GM21576 (cell line): ENCODE measurements around the gene MCFD2.
"Not testable (repeated sequence)": the region's sequence is repeated elsewhere in the genome, so short reads cannot be mapped to it uniquely, and the experiment has no call there.

ENCODE experiments used
- ATAC-seq: cut with Tn5 transposase; IDR thresholded peaks from one replicate; pipeline ENCODE4 v1.9.1; 2021; ENCODE audit warnings: mild to moderate bottlenecking, moderate library complexity; ENCODE audit not compliant: unreplicated experiment

Gene MCFD2

DNA sequence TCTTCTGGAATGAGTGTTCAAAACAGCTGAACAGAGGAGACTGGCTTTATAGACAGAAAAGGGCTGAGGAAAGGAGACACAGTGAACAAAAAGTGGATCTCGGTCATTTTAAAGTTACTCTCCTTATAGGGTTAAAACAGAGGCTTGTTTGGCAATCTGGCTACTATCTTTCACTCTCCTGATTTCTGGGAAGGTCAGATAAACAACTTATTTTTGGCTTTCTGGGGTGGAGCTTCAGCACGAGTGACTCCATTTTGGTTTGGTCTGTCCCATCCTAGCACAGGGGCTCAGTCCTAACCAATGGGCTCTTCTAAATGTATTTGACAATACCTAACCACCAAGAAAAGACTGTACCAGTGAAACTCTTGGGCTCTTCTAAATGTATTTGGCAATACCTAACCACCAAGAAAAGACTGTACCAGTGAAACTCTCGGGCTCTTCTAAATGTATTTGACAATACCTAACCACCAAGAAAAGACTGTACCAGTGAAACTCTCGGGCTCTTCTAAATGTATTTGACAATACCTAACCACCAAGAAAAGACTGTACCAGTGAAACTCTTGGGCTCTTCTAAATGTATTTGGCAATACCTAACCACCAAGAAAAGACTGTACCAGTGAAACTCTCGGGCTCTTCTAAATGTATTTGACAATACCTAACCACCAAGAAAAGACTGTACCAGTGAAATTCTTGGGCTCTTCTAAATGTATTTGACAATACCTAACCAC lies 39.5 kb downstream of the MCFD2 start:
- not testable (repeated sequence) for ATAC-seq

DNA sequence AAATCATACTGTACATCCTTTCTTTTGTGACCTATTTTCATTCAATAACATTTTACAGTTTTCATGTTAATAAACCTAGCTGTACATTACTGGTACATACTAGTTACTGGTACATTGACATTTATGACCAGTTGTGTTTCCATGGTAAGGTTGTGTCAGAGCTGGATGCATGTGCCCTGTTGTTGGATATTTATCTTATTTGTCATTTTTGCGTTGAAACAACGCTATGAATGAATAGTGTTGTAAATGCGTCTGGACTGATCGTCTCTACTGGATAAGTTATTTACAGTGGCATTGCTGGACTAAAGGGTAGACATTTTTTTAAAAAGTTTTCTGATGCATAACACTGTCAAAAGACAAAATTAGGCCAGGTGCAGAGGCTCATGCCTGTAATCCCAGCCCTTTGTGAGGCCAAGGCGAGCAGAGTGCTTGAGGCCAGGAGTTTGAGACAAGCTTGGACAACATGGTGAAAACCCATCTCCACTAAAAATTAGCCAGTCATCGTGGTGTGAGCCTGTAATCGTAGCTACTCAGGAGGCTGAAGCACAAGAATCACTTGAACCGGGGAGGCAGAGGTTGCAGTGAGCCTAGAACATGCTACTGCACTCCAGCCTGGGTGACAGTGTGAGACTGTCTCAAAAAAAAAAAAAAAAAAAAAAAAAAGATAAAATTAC lies 40.2 kb downstream of the MCFD2 start:
- ATAC-seq: no peak

DNA sequence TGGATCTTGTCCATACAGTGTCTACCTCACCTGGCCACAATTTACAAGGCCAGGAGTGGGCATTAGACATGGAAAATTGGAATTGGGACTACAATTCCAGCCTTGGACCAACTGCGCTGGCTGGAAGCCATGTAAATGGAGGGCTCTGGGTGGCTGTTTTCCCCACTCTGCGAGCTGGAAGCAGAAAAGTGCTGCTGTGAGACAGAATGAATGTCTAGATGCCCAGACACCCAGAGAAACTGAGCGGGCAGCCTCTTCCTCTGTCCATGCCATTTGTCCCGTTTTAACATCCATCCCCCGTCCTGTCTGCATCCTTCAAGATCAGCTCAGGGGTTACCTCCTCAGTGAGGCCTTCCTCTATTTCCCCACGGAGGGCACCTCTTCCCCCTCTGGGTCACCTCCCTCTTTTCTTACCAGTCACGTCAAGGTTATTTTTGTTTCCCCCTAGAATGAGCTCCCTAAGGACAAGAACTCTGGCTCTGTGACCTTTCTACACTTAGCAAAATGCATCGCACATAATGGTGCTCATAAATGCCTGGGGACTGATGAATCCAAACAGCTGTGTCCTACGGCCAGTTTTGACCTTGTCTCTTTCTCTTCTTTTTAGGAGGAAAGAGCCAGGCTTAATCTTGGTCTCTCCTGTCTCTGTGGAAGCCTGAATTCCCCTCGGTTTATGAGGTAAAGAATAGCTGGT lies 41.2 kb downstream of the MCFD2 start:
- no peak for ATAC-seq

DNA sequence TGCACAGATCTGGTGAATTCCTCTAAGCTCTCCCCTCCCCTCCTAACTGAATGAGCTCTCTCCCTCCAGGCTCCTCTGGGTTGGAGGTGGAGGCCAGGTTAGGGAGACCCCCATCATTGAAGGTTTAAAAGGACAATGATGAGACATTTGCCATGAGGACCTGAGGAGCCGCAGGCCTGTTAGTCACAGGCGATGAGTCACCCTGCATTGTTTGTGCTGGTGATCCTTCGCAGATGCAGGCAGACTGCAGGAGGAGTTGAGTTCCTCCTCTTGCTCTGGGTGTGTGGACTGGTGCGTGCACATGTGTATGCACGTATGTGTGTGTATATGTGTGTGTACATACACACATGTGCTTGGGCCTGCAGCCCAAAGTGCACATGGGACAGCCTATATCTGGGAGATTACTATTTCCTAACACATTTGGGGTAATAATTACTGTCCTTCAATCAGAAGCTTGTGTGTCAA lies 42.0 kb downstream of the MCFD2 start:
- ATAC-seq: no peak

DNA sequence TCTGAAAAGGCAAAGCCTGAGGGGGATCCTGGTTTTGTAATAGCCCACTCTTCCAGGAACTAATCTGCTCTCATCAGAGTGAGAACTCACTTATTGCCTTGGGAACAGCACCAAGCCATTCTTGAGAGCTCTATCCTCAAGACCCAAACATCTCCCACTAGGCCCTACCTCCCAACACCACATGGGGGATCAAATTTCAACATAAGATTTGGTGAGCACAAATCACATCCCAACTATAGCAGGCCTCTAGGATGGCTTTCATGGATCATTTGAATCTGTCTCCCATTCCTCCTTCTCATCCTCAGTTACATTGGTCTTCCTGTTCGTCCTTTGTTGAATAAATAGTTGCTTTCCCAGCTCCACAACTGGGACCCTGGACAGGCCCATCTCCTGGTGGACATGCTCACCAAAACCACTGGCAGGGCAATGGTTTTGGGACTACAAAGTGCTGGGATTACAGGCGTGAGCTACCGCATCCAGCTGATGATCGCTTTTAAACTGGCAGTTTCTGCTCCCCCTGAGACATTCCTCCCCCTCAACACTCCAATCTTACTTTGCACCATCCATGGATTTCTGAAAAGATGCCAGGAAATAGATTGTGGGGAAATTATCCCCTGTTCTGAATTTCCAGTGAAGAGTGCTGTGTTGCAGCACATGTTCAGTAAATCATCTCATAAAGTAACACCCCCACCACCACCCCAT lies 42.6 kb downstream of the MCFD2 start:
- ATAC-seq: no peak

DNA sequence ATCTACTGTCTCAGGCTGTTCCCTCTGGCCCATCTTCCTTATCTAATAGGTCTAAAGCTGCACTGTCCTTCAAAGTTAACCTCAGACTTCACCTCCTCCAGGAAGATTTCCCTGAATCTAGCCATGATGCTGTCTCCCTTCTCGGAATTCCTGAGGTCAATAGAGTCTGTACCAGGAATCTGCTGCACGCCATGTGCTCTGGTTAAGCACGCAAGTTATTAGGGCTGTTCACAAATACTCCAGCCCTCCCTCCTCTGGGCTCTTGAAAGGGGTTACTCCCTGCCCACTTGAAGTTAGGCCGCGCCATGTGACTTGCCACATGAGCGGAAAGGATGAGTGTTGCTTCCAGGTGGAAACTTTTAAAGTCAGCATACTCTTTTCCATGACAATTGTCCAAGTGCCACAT lies 43.6 kb downstream of the MCFD2 start:
- ATAC-seq: no peak

DNA sequence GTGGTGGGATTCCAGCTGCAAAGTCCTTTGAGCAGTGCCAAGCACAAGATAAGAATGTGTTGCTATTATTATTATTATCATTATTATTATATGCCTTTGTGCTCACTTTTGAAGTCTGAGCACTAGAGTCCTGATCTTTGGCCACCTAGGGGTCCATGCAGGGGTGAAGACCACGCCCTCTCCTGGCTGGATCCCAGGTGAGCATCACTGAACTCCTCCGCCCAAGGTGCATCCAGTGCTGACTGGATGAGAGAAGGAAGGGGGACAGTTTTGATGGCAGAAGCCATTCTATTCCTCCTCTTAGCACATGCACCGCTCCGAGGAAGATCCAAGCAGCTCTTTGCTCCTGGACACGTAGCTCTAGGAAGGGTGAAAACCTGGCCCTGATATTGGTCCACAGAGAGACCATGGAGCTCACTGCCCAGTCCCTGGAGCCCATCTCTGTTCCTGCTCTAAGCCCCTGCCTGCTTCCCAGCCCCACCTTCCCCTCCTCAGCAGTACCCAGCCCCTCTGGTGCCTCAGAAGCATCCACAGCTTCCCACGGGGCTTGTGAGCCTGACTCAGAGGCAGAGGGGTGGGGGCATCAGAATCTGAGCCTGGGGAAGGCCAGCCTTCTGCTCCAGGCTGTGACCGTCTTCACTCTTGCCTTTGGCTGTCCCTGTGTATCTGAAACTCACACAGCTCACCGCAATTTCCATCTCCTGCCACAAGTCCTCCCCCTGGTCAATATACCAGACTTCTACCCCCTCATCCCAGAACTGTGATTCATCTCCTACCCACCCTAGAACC lies 45.4 kb downstream of the MCFD2 start:
- no peak for ATAC-seq

DNA sequence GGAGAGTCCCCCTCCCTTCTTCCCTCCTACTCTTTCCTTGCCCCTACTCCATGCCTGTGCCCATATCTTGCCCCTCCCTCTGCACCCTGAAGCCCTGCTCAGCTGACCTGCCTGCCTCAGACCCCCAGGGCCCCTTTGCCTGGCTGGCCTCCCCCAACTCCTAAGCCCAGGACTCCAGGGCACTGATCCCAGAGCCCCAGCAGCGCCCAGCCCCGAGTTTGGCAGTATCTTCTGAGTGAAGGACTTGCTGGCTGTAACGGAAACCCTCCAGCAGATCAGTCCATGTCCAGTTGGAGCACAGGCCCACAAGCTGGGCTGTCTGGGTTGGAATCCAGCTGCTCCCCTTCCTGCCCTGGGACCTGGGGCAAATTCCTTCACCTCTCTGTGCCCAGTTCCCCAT lies 46.0 kb downstream of the MCFD2 start:
- no peak for ATAC-seq

DNA sequence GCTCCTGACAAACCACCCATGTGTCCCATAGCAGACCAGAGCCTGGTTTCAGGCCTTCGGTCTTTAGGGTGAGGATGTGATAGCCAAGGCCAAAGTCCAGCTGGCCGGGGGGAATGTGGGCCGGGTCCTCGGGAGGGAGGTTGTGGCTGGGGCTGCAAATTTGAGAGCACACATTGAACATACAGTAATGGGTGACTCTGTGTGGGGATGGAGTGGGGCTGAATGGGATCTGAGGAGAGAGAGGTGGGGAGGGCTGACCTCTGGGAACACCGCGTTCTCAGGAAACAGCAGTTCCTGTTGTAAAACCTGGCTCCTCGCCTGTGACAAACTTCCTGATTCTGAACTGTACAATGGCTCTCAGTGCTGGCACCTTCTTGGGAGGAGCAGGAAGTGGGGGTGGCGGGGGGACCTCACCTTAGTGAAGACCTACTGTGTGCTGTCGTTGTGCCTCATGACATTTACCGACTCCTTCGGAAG lies 48.8 kb downstream of the MCFD2 start:
- ATAC-seq: no peak

DNA sequence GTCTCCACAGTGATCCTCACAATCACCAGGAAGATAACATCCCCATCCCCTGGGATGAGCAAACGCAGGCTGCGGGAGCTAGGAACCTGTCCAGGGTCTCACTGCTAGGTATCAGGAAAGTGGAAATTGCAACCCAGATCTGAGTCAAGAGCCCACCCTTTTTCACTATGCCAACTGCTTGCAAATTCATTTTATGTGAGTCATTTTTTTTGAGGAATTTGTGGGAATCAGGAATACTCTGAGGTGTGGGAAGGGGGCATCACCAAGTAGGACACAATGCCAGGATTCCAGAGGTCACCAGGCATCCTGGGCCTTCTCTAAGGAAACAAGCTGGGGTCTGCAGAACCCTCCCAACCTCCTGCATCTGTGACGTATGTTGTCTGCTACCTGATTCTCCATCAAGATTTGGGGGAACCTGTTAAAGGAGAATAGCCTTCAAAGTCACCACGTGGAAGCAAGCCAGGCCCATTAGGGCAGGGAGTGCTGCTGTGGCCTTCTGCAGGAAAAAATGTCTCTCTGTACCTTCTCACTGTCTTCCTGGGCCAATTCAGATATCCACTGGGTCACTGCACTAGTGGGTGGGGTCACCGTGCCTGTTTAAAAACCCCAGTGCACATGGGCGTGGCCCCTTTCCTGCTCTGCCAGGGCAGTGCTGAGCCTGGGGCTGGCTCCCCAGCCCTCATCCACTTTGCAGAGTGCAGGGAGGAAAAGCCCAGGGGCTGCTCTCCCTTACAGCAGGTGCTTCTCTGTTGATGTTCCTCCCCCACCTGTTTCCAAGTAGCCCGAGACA lies 50.2 kb downstream of the MCFD2 start:
- ATAC-seq: no peak

DNA sequence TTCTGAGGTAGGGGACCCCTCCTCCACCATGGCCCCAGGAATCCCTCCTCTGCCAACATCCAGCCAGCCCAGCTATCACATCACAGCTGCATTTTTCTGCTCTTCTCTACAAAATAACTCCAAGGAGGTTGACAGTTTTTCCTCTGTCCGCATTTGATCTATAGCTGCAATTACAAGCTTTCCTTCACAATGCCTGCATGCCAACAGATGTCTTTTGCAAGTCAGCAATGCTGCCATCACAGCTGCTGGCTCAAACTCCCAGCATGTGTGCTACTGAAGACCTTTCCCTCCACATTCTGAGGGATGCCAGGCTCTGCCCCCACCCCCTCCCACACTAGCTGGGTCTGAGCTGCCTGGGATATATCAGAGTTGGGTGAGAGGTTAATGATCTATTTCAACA lies 51.7 kb downstream of the MCFD2 start:
- ATAC-seq: no peak

DNA sequence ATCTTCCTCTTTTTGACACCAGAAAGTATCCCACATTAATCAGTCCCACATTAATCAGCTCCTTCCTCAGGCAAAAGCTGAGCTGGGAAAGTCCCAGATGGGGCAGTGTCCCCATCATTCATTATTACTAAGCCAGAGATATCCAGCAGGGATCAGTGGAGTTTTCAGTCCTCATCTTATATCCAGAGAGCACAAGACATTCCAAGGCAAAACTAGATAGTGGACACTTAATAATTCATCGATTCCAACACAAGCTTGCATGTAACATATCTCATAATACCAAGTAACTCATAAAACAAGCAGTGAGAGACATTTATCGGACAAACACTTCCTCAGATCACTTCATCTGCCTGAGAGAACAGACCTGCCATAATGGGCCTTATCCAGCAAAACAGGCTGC lies 53.1 kb downstream of the MCFD2 start:
- ATAC-seq: no peak

DNA sequence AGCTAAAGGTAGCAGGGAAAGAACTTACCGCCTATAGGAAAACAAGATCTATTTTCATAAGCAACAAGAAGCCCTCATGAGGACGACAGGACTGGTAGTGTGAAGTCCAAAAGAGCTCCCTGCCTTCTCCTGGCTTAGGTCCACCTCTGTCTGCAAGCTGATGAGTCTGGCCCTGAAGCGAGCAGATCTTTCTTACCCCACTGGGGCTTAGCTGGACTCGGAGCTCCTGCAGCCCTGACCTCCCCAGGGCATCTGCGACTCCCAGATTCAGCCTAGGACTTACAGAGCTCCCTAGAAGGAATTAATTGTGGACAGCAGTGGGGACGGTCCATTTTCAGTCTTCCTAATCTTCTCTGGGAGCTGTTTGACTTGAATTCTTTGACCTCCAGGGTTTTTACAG lies 53.7 kb downstream of the MCFD2 start:
- no peak for ATAC-seq

DNA sequence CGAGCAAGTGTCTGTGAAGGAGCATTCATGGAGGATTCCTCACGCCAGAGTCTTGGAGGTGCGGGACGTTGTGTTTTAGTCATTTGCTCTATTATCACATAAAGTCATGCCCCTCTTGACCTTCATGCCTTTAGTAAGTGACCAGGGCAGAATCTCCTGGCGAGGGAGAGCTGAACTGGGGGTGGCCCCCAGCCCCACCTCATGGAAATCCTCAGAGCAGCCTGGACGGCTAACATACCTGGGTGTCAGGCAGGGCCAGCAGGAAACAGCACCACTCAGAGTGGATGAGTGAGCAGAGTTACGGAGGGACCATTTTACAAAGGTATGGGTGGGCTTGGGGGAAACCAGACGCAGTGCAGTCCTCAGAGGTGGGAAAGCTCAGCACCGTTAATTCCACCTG lies 56.1 kb downstream of the MCFD2 start:
- ATAC-seq: no peak

DNA sequence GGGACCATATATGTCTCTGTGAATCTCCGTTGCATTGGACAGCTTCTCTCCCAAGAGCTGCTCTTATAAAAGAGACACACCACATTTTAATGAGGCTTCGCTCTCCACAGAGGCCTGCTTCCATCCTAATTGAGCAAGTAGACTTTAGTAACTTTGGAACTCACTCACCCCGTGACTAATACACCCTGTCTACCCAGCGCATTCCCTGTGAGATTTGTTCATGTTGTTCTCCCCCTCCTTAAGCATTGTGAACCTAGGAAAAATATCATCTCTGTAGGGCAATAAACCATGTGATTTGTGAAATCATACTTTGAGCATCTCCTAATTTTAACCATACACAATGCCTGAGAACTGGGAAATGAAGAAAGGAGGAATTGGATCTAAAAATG lies 56.9 kb downstream of the MCFD2 start:
- no peak for ATAC-seq

DNA sequence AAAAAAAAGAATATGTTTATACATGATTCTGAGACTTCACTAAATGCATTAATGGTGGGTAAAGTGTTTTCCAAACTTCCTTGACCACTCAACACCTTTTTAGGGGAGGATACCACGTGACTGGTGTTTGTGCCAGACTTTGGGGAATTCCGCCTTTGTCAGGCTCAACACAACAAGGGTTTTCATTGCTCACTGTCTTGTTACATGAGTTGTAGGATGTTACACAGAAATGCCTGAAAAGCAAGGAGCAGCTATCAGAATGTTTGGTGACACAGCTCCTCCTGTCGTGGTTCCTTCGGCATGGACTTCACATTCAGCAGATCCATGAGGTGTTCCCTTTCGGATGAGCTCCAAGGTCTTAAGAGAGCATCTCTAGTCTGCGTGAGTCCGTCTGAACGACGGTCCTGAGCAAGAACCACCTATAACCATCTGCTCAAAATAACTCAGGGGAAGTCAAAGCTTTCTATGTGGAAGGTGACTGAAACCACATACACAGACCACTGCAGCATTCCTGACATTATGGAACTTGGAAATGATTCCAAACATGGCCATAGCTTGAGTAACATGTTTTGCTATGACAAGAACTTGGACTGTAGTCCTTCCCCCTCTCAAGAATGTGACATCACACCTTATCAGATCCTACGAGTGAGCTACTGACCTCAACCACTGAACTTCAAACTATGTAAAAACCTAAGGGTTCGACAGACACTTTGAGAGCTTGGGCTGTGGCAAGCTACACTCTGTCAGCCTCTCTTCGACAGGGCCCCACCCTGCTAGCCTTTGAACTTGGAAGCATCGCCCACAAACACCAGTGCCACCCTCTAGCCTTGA lies 57.5 kb downstream of the MCFD2 start:
- ATAC-seq: no peak

DNA sequence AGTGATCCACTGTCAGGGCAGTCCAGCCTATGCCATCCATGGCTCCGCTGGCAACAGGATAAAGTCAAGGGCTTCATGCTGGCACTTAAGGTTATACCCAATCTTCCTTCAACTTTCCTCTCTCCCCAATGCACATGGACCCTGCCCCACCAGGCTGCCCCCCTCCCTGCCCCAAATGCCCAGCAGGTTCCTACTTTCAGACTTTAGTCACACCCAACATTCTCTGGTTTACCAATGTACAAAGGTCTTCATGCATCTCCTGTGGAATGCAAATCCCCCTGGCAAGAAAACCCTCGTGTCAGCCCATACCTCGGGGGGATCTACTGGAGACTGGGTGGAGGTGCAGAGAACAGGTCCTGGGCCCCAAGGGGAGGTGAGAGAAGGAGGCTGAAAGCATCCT lies 59.3 kb downstream of the MCFD2 start:
- no peak for ATAC-seq

DNA sequence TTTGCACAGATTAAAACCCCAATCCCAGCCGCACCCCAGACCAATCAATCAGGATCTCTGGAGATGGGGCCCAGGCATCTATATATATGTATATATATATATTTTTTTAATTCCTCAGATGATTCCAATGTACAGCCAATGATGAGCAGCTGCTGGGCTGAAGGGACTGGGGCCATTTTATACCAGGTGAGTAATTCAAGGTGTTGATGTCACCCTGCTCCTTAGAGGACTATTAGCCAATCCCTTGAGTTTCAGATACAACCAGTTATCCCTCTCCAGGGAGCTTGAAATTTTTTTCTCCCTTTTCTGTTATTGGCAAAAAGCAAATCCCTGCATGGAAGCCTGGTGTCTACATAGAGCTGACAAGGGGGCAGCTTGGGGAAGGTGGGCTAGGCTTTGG lies 59.8 kb downstream of the MCFD2 start:
- ATAC-seq: no peak

DNA sequence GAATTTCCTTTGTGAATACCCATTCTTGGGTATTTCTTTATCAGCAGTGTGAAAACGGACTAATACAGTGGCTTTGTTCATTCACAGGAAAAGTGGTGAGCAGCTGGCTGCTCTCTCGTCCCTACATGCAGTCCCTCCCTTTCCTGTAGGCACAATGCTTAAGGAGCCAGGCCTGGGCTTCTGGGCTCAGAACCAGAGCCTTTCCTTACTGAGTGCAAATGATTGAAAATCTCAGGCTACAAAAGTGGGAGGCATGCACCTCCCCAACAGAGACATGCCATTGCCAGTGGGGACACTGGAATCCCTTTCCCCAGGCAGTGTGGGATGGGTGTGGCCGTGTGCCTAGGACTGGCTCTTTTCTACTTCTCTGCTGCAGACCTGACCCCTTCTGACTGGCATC lies 61.3 kb downstream of the MCFD2 start:
- ATAC-seq: no peak
